Measurements from ENCODE around the gene NRM.
"Not testable (repeated sequence)": the region's sequence is repeated elsewhere in the genome, so short reads cannot be mapped to it uniquely, and the experiment has no call there.

NRM gene

DNA sequence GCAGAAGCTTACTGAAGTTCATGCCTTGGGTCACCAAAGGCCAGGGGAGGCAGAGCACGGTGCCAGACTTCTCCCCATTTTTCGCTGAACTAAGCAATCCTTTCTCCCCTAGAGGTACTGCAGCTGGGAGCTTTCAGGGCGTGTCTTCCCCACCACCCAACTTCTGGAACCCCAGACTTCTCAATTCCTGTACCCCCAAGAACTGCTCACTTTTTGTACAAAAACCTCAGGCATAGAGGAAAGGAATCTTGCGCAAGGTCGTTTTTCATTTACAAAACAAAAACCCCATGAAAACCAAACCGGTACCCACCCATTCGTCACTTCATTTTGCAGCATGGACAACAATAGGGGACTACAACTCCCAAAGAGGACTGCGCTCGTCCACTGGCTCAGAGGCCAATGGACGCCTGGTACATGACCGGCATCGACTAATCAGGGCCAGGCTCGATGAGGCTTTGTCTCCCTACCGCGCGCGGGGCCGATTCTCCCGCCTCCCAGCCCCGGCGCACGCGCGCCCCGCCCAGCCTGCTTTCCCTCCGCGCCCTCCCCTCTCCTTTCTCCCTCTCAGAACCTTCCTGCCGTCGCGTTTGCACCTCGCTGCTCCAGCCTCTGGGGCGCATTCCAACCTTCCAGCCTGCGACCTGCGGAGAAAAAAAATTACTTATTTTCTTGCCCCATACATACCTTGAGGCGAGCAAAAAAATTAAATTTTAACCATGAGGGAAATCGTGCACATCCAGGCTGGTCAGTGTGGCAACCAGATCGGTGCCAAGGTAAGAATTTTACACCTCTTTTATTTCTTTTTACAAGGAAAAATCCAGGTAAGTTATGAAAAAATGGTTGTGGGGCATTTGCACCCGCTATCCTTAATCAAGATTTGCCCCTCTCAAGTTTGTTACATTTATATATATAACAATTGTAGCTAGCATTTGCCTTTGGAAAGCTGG lies 29.3 kb upstream of the NRM start, which contains the start of gene TUBB:
TSS of gene TUBB (plus strand) at position 562 of the 947 bp plus-strand sequence. CDS start at position 717, 155 bp downstream.
- peak; percentile 81 to 93 (median 88) for DNase-seq

DNA sequence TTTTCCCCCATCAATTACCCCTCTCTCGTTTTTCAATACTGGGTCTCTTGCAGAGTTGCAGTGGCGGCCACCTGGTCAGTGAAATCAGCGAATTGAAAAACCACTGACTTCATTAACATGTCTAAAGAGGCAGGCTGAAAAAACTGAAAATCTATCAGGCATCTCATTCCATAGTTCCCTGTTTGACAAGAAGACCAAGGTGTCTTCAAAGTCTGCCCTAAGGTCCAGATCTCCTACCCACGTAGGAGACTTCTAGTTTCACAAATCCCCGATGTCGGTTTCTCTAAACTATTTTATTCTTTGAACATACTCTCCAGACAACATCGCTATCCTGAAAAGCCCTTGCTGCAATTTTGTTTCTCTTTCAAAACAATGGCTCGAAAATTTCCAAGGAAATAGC lies 28.6 kb upstream of the NRM start:
- DNase-seq: no peak

DNA sequence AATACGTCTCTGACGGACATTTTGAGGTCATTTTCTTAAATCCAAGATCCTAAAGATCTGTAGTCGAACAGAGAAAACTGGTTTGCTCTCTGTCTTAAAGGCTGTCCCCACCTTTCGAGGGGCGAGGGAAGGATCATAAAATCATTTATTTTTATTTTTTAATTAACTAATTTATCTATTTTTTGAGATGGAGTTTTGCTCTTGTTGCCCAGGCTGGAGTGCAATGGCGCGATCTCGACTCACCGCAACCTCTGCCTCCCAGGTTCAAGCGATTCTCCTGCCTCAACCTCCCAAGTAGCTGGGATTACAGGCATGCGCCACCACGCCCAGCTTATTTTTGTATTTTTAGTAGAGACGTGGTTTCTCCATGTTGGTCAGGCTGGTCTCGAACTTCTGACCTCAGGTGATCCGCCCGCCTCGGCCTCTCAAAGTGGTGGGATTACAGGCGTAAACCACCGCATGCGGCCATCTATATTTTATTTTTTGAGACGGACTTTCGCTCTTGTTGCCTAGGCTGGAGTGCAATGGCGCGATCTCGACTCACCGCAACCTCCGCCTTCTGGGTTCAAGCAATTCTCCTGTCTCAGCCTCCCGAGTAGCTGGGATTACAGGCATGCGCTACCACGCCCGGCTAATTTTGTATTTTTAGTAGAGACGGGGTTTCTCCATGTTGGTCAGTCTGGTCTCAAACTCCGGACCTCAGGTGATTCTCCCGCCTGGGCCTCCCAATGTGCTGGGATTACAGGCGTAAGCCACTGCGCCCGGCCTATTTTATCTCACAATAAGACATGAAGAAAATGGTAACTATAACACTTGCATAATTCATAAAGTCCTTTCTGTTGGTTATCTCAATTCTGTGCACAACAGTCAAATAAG lies 27.3 kb upstream of the NRM start:
- DNase-seq: not testable (repeated sequence)

DNA sequence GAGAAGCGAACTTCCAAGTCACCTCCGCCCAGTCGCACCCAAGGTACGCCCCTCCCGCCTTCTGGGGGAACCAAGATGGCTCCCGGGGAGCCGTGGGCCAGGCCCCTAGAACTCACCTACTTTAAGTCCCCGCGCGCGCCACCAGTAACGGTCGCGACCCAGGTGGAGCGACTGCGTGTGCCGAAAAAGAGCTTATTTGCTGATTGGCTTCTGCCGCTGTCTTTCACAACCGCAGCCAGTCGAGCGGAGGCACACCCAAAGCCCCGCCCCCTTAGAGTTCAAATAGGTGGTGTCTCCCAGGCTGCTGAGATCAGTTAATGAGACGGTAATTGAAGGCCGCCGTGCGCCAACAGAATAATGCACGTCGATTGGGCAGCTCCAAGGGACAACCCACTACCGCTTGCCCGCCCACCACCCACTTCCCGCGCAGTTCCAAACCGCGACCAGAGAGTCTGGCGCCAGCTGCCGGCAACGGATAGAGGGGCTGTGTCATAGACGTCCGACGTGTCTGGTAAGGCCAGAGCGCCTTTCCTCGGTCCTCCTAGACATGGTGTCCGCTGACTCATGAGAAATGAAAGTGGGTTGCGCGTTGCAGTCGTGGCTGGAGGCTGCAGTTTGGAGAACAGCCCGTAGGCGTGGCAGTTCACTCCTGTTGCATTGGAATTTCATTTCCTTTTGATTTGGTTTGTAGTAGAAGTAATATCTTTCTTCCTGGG lies 26.5 kb upstream of the NRM start, which contains the start of gene MDC1:
TSS of gene MDC1 (minus strand) at position 153 of the 716 bp plus-strand sequence. CDS start 2,106 bp downstream, outside the sequence.
- peak; percentile 93 to 98 (median 96) for DNase-seq

DNA sequence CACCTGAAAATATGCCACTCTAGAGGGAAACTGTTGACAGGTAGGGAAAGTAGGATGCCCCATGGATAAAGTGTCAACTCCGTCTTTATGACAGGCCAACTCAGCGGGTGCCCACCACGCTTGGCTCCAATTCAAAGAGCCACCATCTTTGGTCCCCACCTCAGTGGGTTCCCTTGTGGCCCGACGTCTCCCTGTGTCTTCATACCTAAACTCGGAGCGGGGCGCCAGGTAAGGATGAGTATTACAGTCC lies 26.0 kb upstream of the NRM start:
- no peak for DNase-seq

DNA sequence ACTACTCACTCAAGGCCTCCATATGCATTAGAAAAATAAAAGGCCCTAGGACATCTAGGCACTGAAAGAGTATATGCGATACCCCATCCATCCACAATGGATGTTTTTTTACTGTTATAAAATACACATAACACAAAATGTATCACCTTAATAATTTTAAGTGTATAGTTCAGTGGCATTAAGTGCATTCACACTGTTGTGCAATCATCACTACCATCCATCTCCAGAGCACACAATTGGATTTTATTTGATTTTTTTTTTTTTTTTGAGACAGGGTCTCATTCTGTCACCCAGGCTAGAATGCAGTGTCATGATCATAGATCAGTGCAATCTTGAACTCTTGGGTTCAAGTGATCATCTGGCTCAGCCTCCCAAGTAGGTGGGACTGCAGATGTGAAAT lies 23.5 kb upstream of the NRM start:
- no peak for DNase-seq

DNA sequence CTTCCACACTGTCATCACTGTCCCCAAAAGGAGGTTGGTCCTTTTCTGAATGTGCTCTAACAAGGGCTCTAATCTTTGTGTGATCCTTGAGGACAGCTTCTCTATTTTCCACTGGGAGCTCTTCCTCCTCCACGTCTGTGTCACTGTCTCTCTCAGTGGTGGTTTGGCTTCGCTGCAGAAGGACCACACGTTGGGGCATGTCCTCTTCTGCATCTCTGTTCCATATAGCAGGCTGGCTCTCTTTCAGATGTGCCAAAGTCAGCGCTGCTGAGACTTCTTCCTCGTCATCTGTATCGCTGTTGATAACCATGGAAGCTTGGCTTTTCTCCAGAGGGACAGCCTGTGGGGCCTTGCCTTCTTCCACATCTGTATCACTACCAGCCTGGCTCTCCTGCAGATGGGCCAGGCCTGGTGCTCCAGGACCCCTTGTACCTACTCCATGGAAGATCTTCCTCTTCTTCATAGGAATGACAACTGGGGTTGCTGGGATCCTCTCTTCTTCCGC lies 21.7 kb upstream of the NRM start:
- DNase-seq: no peak

DNA sequence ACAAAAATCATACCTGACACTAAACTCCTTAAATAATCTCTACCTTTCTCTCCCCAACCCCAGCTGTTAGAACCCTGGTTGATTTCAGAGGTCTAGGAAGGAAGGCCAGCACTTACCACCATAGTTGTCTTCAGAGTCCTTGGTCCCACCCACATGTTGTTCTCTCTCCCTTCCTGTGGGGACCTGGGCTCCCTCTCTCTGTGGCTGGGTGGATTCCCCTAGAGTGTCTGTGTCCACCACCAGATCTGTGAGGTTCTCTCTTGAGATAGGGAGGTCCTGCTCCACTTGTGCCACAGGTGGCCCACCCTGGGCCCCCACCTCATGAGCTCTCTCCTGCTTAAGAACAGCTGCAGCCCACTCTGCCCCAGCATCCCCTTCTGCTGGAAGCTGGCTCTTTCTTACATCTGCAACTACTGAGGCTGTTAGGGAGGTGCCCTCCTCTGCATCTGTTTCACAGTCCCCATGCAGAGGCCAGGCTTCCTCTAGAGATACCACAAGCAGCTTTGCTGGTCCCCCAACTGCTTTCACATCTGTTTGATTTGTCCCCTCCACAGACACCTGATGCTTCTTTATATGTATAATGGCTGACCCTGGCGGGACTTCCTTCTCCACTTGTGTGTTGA lies 21.1 kb upstream of the NRM start:
- DNase-seq: no peak

DNA sequence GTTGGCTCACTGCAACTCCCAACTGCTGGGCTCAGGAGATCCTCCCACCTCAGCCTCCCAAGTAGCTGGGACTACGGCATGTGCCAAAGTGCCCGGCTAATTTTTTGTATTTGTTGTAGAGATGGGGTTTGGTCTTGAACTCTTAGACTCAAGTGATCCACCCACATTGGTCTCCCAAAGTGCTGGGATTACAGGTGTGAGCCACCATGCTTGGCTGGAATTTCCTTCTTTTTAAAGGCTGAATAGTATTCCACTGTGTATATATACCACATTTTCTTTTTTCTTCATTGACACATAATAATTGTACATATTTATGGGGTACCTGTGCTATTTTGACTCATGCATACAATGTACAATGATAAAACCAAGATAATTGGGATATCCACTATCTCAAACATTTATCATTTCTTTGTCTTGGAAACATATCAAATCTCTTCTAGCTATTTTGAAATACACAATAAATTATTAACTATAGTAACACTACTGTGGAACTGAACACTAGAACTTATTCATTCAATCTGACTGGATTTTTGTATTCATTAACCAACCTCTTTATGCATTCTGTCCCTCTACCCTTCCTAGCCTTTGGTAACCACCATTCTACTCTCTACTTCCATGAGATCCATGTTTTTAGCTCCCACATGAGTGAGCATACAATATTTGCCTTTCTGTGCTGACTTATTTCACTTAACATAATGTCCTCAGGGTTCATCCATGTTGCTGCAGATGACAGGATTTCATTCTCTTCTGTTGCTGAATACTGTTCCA lies 18.5 kb upstream of the NRM start:
- no peak for DNase-seq

DNA sequence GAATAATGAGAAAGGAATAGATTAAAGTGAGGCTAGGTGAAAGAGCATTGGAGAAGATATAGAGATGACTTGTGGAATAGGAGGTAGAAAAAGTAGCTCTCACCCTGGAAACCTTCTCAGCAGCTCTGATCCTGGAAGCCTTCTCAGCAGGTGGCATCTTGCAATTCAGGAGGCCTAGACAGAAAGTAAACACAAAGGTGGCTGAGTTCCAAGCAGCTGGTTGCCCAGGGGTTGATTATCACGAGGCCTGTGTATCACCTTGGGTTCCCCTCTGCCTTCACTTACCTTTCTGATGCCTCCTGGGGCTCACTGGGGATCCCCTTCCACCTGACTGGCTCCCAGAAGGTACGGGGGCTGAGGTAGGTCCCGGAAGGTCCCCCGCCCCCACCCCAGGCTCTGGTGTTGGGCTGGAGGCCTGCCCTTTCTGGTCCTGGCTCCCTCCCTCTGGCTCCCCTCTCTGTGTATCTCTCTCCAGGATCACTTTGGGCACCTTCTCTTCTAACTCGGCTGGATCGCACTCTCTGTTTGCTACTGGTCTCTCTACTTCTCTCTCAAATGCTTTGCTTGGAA lies 16.6 kb upstream of the NRM start:
- DNase-seq: no peak

DNA sequence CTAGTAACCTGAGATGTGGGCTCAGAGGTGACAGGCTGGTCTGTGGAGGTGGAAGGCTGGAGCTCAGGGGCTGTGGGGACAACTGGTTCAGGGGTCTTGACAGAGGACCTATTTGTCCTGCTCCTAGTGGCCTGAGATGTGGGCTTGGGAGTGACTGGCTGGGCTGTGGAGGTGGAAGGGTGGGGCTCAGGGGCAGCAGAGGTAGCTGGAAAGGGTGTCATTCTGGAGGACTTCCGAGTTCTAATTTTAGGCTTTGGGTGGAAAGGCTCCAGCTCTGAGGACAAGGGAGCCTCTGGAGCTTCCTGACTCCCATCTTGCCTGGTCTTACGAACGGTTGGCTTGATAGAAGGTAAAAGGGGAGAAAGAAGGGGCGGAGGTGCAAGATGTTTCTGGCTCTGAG lies 14.8 kb upstream of the NRM start:
- DNase-seq: no peak

DNA sequence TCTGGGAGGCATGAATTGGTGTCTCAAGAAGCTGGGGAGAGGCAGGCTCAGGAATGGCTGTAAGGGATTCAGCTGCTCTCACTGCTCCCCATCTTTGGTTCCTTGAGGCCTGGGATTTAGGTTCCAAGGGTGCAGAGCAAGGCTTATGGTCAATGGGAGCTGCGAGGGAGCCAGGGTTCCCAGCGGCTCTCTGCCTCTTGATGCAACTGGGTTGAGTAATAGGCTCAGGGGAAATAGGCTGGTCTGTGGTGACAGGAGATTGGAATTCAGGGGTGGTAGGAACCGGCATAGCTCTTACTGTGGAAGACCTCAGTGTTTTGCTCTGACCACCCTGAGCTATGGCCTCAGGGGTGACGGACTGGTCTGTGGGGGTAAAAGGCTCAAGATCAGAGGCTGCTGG lies 13.0 kb upstream of the NRM start:
- no peak for DNase-seq

DNA sequence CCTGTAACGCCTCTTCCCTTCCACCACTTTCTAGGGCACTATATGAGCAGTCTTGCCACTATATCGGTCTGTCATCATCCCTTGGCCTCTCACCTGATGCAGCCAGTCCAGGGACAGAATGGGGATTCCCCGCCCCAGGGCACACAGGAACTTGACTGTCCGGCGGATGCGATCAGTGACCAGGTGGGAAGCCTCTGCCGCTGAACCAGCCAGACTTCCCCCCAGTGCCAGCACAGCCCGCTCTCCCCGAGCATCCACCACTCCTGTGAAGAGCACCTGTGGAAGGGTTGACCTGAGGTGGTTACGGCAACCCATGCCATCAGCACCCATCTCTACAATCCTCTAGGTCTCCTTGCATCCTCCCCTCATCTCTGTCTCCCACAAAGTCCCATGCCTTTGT lies 12.2 kb upstream of the NRM start:
- no peak for DNase-seq

DNA sequence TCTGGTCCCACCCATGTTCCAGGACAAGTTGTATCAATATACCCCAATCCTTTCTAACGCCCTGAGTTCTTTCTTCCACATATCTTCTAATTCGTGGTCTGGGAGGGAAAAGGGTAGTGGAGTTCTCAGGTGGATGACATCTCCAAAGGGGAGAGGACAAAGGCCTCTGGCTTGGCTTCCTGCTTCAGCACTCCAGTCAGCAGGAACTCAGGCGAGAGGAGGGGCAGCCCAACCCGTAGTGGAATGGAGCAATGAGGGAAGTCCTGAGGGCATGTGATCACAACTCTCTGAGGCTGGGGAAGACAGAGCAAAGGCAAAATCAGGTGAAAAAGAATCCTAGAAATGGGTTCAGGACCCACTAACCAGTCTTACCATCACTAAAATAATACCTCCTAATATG lies 9.6 kb upstream of the NRM start:
- no peak for DNase-seq

DNA sequence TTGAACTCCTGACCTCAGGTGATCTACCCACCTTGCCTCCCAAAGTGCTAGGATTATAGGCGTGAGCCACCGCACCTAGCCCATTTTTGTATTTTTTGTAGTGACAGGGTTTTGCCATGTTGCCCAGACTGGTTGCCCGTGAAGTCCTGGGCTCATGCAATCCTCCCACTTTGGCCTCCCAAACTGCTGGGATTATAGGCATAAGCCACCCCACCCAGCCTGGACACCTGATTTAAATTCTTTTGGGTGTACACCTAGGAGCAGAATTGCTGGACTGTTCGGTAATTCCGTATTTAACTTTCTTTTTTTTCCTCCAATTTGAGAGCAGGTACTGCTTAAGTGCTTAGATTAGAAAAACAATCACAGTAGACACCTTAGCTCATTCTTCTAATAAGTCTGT lies 5.6 kb upstream of the NRM start:
- no peak for DNase-seq

DNA sequence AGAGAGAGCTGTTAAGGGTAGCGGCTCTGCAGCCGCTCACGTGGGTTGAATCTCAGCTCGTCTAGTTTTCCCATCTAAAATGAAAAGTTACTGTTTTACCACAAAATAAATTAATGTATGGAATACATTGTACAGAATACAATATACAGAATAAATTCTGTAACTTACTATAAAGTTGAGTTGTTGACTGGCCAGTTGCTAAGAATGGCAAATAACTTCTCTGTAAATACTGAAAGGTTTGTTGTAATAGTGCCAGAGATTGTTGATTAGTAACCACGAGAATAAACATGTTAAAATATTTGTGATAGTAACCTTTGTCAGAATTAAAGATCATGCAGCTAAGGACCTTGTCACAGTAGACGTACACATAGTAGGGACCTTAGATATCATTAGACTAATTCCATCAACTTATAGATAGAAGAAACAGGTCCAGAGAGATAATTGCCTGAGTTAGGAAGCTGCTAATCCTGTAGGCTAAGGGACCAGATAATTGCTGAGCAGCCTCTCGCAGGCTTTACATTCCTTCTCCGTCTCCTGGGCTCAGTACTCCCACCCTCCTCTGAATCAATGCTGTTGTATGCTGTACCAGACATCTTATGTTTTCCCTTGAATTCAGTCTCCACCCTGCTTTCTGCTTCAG lies 544 bp upstream of the NRM start:
- no peak for DNase-seq

DNA sequence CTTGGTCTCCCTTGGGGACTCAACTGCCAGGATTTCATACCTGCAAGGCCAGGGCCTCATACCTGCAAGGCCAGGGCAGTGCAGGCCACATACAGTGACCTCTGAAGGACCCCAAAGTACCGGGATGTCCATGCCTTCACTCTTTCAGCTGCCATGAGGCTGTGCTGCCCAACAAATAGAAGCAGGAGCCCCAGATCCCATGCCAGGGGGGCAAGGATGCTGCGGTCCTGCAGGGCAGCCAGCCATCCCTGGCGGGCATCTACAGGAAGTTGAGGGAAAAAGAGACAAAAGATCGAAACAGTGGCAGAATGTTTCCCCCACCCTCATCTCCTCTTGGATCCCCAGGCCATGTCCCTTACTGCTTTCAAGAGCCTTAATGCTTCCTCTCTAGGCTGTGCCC lies 799 bp downstream of the NRM start:
- DNase-seq: no peak

DNA sequence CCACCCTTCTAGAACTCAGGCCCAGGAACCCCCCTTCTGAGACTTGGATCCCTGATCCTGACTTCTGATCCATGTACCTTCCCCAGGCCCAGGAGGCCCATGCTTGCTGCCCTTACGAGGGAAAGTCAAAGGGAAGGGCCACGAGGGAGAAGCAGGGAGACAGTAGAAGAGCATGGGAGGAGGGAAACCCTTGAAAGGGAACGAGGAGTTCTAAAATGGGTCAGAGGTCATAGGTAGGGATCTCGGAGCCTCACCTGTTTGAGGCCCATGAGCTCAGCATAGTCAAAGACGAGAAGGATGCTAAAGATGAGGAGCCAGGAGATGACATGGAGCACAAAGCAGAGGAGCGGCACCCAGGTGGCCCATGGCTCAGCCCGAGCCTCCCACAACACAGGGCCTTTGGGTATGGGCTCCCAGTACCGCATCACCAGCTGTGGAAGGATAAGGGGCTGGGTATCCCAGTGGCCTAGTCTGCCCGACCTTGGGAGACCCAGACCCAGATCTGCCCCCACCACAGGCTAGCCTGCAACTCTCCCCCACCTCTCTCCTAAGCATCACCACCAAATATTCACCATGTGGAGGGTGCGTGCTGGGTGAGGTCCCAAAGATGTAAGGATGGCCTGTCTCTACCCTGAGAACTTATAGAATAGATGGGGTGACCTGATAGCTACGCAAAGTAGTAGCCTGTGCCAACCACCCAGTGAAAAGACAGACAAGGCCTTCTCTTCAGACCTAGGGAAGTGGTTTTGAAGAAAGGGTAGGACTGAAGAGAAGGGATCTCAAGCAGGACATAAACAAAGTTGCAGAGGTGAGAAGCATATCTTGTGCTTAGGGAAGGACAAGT lies 1.5 kb downstream of the NRM start:
- DNase-seq: no peak

DNA sequence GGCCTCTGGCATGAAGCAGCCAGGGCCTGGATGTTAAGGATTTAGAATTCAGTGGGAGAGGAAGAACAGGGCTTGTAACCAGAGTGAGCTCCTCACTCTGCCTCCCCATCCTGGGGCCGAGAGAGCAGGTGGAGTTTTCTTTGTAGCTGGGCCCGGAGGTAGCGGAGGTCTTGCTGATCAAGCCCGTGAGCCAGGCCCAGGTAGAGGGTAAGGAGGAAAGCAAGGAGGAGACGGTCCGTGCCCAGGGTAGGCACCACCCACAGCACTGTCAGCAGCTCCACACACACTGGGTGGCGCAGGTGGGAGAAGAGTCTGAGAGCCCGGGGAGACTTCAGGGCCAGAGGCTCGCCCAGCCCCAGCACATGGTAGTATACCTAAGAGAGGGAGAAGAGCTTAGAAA lies 2.2 kb downstream of the NRM start:
- no peak for DNase-seq

Data from activated CD4-positive, CD25-positive, alpha-beta regulatory T cell (primary cell).